GM19193 (cell line): ENCODE results near the gene TRIP12.

ENCODE experiments used
- POLR2A ChIP-seq: IDR thresholded peaks from 4 replicates; pipeline ENCODE4 v1.6.1; 2011; ENCODE audit not compliant: insufficient read depth, insufficient read length; ENCODE audit errors: extremely low read depth

TRIP12 gene

GRCh38 chr2:229818230-229818629, 103.6 kb downstream of the TRIP12 start:
- TF ChIP-seq POLR2A, result no peak

GRCh38 chr2:229815858-229816257, 106.0 kb downstream of the TRIP12 start:
- no peak for TF ChIP-seq POLR2A

DNA sequence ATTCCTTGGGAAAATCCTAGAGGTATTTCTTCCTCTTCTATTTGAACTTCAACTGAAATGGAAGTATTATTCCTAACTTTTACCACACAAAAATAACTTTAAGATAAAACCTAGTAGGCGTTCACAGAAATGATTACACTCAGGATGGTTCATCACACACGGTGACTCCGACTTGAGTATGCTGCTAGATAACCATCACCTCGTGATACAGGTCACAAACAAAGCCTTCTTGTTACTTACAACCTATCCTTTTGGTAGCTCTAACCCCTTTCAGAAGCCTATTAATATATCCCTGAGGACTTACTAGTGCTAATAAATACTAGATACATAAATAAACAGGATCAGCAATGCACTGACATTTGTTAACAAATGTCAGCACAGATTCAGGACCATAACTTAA, 106.5 kb downstream of the TRIP12 start:
- no peak for TF ChIP-seq POLR2A

- no peak for TF ChIP-seq POLR2A
These were observed 111.0 kb downstream of the TRIP12 start for GRCh38 chr2:229810786-229811185.

DNA sequence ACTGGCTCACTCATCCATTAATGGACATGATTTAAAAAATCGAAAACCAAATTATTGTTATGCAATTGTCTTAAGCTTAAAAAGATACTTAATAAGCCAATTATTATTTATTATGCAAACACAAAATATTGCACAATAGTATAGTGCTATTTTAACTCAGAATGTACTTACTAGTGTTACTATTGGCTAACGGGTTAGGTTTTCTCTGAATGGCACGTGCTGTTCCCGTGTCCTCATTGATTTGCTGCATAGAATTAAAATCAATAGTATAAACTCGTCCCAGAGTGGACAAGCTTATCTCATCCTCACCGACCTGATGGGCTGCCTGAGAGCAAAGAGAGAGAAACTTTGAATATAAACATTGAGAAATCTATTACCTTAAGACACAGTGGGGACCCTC, 116.2 kb downstream of the TRIP12 start:
- no peak for TF ChIP-seq POLR2A

GRCh38 chr2:229802785-229803184, 119.0 kb downstream of the TRIP12 start:
- TF ChIP-seq POLR2A, result no peak

DNA sequence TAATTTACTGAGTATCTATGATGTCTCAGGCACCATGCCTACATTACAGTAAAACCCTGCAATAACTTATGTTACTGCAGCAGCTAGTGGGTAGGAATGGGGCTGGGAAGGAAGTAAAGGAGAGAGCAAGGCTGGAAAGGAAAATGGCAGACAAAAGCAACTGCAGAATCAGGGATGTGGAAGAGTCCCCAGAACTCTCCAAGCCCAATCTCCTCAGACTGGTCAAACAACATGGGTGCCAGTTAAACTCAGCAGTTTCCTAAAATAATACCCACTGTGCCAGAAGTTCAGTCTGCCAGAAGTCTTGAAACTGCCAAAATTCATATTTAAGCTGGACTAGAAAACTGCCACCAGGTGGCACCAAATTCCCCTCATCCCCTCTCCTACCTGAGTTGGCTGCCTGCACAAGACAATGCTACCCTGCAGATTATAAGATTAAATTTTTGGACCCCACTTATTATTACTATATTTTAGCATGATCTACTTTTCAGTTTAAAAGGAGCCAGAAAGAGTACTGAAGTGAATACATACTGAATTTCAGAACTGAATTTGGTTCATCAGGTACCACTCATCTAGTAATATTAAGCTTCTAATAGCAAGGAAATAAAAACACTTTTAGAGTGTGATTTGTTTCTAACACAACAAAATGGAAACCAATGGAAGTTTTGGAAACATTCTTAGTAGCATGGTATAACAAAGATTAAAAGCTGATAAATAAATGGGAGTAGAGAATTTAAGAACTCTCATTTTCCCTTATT, 120.6 kb downstream of the TRIP12 start:
- no peak for TF ChIP-seq POLR2A

- no peak for TF ChIP-seq POLR2A
These were observed 123.2 kb downstream of the TRIP12 start for GRCh38 chr2:229798446-229799155.

- no peak for TF ChIP-seq POLR2A
These were observed 126.8 kb downstream of the TRIP12 start for GRCh38 chr2:229795058-229795457.

- no peak for TF ChIP-seq POLR2A
These were observed 127.2 kb downstream of the TRIP12 start for GRCh38 chr2:229794636-229795035.

GRCh38 chr2:229784791-229785190, 137.0 kb downstream of the TRIP12 start:
- no peak for TF ChIP-seq POLR2A

DNA sequence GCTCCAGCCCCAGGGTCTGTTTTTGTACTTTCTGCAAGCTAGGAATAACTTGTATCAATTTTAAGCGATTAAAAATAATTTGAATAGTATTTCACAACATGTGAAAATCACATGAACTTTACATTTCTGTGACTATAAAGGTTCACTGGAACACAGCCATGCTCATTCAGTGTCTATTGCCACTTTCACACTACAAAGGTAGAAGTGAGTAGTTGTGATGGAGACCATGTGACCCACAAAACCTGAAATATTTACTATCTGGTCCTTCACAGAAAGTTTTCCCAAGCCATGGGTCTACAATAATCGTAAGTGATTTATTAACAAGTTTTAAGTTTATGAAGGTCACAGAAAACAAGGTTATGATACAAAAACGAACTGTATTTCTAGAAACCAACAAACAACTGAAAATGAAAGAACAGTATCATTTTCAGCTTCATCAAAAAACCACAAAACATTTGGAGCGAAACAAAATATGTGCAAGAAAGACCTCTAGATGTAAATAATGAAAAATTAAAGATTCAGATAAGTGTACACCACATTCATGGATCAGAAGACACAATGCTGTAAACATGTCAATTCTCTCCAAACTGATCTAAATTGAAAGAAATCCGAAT, 138.6 kb downstream of the TRIP12 start:
- no peak for TF ChIP-seq POLR2A

DNA sequence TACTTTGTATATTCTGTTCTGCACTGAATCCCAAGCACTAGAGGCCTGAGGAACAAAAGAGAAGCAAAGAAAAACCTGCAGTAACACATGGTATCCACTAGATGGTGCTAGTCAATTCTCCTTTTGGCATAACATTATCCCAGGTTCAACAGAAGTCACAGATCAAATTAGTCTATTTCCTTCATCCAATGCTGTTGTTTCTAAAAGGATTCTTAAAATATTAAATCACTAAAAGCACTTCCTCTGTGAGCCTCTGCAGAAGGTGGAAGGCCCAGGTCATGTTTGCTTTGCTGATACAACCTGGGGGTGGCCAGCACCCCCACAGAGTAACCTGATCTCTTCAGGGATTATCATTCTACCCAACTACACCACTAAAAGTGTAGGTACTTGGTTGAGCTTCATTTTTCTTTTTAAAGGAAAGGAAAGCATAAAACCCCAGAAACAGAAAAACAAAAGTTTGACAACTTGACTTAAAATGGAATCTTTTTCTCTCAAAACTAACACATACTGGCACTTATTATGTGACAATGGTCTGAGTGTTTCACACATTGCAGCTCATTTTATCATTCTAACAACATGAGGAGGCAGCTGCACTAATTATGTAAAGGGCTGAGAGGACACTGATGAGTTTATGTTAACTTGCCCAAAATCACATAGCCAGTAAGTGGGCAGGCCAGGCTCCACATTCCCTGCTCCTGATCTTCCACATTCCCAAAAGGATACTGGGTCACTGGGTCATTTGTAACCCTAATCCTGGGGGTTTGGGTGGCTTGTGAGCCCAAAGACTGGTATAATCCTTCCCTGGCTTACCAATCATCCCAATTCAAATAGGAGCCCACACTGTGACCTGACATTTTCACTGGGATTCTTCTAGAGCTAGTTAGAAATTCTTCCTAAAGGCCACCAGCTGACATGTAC, 140.7 kb downstream of the TRIP12 start:
- no peak for TF ChIP-seq POLR2A

- no peak for TF ChIP-seq POLR2A
These were observed 142.2 kb downstream of the TRIP12 start for GRCh38 chr2:229779650-229780049.

- no peak for TF ChIP-seq POLR2A
These were observed 144.1 kb downstream of the TRIP12 start for GRCh38 chr2:229777716-229778115.

- TF ChIP-seq POLR2A, result no peak
These were observed 146.0 kb downstream of the TRIP12 start for GRCh38 chr2:229775614-229776313.
